Left cardiac atrium (tissue), 4 donors: ENCODE results near the gene RIOK2. TPM values are rescaled to one million over a fixed set of nuclear protein-coding genes. Genes with fewer than 3 reads are reported as not detected.
A peak's percentile ranks its signal among the peaks of the same experiment; 100 is the strongest.
"Not testable (repeated sequence)": the region's sequence is repeated elsewhere in the genome, so short reads cannot be mapped to it uniquely, and the experiment has no call there.

Experiments used
- ATAC-seq, 2 donors: fragments of 200-7000 bp; cut with Tn5 transposase; one replicate each; pipeline ENCODE4 v1.9.1; 2020; ENCODE audit warnings: mild to moderate bottlenecking in 2 of 2, moderate library complexity in 2 of 2
- DNase-seq: peaks from one replicate; pipeline ENCODE4 v3.0.0-alpha.2; 2020
- intact Hi-C, 2 donors: fragments of 100-400 bp; cut with DNase I; formaldehyde crosslinking; loops; one replicate each; pipeline versions ENCODE4 v1.14.1 to v1.15.1; 2022 to 2023
- total RNA-seq, 2 donors: library from RNA; stranded (reverse); fragmentation: NEBNext Ultra II Directional; extraction: Animal tissue kit (Norgen Biotek cat#: 25700); gene quantifications; one replicate each; pipeline ENCODE4 v1.2.1, GENCODE V29; 2021
- donor health status: DM: no; HTN: yes; CAD: no.
- donor health status: DM: no; HTN: yes; CAD: no; lungs with severe emphysema.
- donor health status: DM: yes; HTN: yes; CAD: no.
- donor health status: Dilated cardiomyopathy.

RIOK2 gene
- total RNA-seq, 2 donors from 2014 or later, result 20.9 to 22.5 TPM

DNA sequence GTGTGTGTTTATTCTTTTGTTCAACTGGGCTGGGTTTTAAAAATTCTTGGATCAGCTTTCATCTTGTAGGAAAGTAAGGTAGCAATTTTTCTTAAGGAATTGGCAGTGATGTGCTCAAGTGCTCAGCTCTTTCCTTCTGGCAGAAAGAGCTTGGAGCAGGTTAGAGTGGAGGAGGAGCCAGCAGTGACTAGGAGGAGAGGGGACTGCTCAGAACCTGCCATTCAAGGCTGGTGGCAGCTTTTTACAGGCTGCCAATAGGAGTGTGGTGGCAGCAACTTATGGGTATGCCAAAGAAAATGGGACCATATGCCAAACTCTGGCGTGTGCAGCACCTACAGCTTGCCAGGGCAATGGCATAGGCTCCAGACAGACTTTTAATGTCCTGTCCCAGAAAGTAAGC is 42.8 kb downstream of the RIOK2 start:
- intact Hi-C loops, result loop anchor here (5.0 kb wide), 2 partner anchors 98 to 273 kb away; no protein-coding TSS in a partner anchor
- DNase-seq, result not testable (repeated sequence)
- peak; percentile 38 to 79 for ATAC-seq

DNA sequence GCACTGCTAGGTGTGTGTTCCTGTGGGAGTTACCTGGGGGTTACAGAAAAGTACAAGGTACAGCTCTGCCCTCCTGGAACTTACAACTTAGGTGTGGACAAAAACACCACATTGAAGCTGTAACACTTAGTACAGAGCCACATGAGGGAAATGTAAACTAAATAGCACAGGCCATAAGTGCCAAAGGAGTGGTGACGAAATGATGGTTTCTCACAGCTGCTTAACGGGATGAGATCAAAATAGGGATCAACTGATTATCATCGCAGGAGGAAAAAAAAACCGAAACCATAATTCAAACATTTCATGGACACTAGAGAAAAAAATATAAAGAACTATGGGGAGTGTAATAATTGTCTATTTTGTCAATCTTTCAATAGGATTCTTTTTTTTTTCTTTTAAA is 46.6 kb downstream of the RIOK2 start:
- intact Hi-C loops, result no loop called here
- no peak for ATAC-seq
- DNase-seq, result no peak

DNA sequence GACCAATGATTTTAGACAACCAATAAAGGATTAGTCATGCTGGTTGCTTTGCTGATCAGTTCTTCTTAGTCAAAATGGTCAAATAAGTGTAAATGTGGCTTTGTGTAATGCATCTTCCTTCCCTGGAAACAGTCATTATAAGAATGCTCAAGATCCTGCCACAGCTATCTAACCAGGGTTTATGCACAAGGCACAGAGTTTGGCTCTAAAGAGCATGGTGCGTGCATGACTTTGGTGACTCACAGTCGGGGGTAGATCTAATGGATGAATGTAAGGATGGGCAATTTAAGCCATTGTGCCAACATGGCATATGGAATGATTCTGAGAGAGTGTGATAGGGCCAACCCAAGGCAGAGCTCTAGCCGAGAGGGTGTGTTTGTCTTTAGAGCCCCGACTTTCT is 47.2 kb downstream of the RIOK2 start:
- ATAC-seq, result no peak
- no peak for DNase-seq
- intact Hi-C loops, result no loop called here

GRCh38 chr5:97134634-97135033 is 48.4 kb downstream of the RIOK2 start:
- ATAC-seq (no peak), DNase-seq (no peak)
- intact Hi-C loops, result no loop called here

DNA sequence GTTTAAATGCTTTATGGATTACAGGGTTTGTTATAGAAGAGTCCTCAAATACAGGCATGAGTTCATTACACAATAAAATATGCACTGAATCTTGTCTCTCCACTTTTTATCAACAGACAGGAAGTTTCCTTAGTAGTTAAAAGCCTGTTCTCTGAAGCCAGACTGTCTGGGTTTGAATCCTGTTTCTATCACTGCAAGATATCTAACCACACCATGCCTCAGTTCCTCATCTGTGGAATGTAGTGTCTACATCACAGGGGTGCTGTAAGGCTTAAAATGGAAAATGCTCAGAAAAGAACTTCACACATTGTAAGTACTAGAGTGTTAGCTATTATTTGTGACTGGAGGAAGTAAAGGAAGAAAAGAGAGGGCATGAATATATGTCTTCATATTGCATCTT is 49.9 kb downstream of the RIOK2 start:
- ATAC-seq, result no peak
- no peak for DNase-seq
- intact Hi-C loops, result no loop called here

- ATAC-seq (no peak), DNase-seq (no peak)
- intact Hi-C loops, result no loop called here
Observed at GRCh38 chr5:97131921-97132320, 51.1 kb downstream of the RIOK2 start.

GRCh38 chr5:97131139-97131710 is 51.8 kb downstream of the RIOK2 start:
- peak; percentile 26 to 38 for ATAC-seq
- intact Hi-C loops, result no loop called here
- no peak for DNase-seq

GRCh38 chr5:97127727-97128126 is 55.3 kb downstream of the RIOK2 start:
- intact Hi-C loops, result no loop called here
- DNase-seq (no peak), ATAC-seq (no peak)

DNA sequence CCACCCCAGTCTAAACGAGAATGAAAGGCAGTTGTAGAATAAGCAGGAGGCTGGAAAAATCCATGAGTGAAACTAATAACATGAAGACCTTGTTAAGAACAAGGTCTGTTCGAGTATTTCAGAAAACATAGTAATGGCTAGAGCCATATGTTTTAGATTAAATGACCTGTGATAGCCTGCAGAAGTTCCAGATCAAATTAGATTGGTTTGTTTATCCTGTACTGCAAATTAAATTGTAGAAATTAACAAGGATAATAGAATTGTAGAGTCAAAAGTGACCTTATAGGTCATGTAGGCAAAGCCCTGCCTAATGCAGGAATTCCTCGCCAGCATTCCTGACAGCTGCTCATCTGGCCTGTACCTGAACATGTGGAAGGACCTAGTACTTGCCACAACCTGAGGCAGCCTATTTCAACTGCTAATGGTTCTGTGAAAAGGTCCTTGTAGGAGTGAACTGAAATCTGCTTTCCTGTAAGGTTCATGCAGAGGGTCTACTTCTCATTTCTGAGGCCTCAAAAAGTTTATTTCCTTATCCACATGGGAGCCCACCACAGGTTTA is 57.8 kb downstream of the RIOK2 start:
- intact Hi-C loops, result no loop called here

DNA sequence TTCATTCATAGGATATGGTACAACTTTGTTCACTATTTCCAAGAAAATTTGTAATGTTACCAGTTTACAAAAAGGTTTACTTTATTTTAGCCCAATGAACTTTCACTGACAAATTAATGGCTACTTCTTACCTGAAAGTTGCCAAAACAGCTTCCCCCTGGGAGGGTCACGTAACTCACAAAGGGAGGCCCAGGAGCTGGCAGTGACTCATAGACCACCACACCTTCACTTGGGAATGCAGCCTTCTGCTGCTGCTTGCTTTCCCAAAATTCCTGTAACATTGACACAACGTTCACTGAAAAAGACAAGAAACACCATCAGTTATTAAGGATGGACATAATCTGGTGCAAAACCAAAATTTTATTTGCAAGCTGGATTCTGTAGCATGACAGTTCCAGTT is 58.7 kb downstream of the RIOK2 start:
- ATAC-seq (no peak), DNase-seq (no peak)
- intact Hi-C loops, result no loop called here

More for the DNA sequence above, 57.8 kb downstream of the RIOK2 start:
- ATAC-seq, result no peak
- no peak for DNase-seq

DNA sequence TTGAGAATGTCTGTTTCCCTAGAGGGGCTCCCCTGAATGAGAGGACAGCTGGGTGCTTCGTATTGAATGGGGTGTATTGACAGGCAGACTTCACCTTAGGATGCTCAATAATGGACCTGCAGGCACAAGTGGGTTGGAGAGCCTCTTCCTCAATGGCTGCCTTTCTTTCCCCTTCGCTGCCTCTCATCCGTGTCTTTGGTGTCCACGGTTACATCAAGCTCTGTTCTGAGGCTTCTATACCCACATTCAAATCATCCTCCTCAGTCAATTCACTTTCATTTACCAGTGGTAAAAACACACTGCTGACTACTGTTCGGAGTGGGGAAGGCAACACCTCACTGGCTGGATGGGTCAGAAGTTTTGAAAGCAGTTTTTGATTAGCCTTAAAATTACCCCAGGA is 61.2 kb downstream of the RIOK2 start:
- intact Hi-C loops, result no loop called here
- DNase-seq, result no peak
- no peak for ATAC-seq

DNA sequence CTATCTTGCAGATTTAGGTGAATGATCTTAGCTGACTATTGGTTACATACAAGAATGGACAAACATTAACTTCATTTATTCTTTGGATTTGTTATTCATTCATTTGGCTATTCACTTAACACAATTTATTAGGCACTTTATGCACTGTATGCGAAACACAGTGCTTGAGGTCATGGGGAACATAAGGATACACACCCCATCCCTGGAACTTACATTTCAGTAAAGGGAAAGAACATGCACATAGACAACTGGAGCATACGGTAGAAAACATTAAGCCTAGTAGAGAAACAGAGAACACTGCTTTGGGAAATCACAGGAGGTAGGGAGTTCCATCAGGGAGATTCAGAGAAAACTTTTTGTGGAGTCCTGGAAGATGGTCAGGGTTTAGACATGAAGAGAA is 62.9 kb downstream of the RIOK2 start:
- DNase-seq, result no peak
- ATAC-seq, result no peak
- intact Hi-C loops, result no loop called here

DNA sequence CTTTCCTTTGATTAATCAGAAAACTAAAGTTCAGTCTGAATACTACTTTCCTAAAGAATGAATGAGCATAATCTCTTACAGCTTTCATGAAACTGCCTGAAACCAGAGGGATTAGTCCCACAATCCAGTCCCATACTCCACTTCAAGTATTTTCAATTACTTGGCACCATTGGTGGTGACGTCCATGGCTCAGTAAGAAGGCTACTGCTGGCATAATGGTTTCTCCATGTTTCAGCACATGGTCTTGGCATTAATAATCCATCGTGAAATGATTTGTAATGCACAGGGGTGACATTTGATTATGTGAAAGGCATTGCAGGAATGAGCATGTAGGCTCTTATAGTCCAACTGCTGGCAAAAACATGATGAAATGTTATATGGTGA is 64.0 kb downstream of the RIOK2 start:
- DNase-seq (no peak), ATAC-seq (no peak)
- intact Hi-C loops, result no loop called here

DNA sequence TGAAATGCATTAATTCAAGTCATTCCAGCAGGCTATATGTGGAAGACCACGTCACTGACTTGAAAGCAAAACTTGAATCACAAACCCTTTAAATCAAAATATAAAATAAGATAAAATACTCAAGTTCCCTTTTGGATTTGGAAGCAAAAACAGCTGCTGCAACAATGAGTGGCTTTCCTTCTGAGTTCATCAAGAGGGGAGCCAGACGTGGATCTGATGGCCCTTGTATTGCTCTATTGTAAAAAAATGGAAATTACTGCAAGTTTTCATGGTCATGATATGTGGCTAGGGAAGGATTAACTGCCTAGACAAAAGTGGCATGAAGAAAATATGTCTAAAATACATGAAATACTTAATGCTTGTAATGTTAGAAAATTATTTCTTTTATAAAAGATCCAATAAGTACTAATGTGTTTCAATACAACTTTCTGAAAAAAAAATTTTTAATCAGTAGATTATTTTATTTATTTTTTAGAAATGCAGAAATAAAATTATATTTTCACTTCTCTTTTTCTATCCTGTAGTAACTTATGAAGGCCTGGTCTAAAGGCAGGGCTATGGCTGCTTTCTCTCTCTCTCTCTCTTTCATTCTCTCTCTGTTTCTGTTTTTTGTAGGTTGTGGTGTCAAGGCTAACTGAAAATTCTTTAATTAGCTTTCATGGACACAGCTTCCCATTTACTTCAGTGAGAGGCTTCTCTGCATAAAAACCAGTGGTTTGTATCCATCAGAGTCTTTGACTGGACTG is 64.6 kb downstream of the RIOK2 start:
- intact Hi-C loops, result no loop called here
- ATAC-seq, result no peak

DNA sequence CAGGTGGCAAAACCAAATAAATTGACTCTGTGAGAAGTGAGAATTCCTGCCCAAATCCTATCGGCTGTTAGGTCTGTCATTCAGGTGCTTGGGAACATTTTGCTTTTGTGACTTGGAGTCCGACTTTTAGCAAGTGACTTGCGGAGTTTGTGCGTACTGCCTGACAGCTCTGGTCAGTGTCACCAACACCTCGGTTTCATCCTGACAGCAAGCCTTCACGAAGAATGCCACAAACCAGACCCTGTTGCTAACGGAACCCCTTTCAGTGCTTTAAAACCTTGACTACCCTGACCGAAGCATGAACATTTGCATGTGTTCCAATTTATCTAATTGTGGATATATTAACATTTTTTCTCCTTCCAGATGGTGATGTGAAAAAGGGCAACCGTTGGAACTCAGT is 67.1 kb downstream of the RIOK2 start:
- intact Hi-C loops, result no loop called here
- ATAC-seq, result peak; percentile 84 to 88
- DNase-seq, result peak; percentile 67

More for the DNA sequence above, 64.6 kb downstream of the RIOK2 start:
- DNase-seq, result no peak

DNA sequence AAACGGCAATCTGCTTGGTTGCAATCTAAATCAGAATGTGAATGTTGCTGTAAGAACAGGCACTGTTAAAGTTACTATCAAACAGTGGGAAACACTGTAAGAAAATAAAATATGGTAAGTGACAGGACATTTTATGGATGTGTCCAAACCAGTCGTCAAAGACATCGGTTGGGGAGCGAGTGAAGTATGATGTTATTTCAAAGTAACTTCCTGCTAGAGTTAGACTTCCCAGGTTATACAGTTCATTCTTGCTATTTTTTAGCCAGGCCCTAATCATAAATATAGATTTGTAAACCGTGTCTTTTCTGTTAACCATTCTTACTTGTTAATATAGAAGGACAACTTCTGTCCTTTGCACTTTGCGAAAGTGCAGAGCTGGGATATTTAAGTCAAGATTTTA is 70.8 kb downstream of the RIOK2 start:
- no peak for DNase-seq
- no peak for ATAC-seq
- intact Hi-C loops, result no loop called here

- no peak for ATAC-seq
- intact Hi-C loops, result no loop called here
- no peak for DNase-seq
Observed at GRCh38 chr5:97111616-97112015, 71.4 kb downstream of the RIOK2 start.

DNA sequence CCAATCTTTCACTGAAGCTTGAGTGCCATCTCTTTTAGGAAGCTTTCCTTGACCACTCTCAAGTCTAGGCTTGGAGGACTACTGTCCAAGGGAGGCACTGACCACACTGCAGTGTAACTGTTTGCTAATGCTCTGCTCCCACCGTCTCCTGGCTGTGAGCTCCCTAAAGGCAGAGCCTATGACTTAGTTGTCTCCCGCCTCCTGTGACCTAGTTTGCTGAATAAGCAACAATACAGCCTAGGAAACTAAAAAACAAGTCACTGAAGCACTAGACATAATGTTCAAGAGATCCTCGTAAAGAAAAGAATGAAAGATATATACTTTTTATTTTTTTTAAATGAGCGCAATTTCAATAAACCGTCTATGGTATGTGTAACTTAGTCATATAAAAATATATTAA is 72.0 kb downstream of the RIOK2 start:
- intact Hi-C loops, result no loop called here
- DNase-seq (no peak), ATAC-seq (no peak)
